ENCODE measurements around the gene EFCAB6. TPM values are rescaled to one million over a fixed set of nuclear protein-coding genes. Genes with fewer than 3 reads are reported as not detected.

Gene EFCAB6
- total RNA-seq, 2 experiments from 2014 or later, result 0.13 TPM; not detected in 1

GRCh38 chr22:43792905-43793304 is 19.2 kb downstream of the EFCAB6 start:
- ChIA-PET CTCF (ENCODE audit: unreplicated experiment) (no interaction called here), POLR2A (no interaction called here)
- no peaks in the 10 kb centered on the region for H3K9me3 ChIP-seq (ENCODE audit: low read length)
- H3K4me3 ChIP-seq (ENCODE audit: low read depth, low read length, poor library complexity, severe bottlenecking), result no peak overlapping the region
- intact Hi-C loops (cut with micrococcal nuclease; ENCODE audit: unreplicated experiment), result no loop called here
- H3K4me1 ChIP-seq (ENCODE audit: insufficient read depth, low read length, poor library complexity, severe bottlenecking), result no peaks in the 10 kb centered on the region
- H3K9me2 ChIP-seq (ENCODE audit: insufficient read depth, low read length), result no peaks in the 10 kb centered on the region
- H3K79me2 ChIP-seq (ENCODE audit: insufficient read depth, low read depth, low read length), result no peaks in the 10 kb centered on the region
- no TSS peak for BruUV-seq (replicated peaks)
- no peaks in the 10 kb centered on the region for H3K36me3 ChIP-seq (ENCODE audit: insufficient read depth, low read length)
- no peak overlapping the region for H3K4me2 ChIP-seq (ENCODE audit: low read length)
- no peak for DNase-seq (ENCODE audit: low spot score)
- no peak for TF ChIP-seq EZH2phosphoT487 (IDR thresholded peaks at IDR 0.05; ENCODE audit: borderline replicate concordance, low read depth, low read length)
- TF ChIP-seq, protein P1, sequence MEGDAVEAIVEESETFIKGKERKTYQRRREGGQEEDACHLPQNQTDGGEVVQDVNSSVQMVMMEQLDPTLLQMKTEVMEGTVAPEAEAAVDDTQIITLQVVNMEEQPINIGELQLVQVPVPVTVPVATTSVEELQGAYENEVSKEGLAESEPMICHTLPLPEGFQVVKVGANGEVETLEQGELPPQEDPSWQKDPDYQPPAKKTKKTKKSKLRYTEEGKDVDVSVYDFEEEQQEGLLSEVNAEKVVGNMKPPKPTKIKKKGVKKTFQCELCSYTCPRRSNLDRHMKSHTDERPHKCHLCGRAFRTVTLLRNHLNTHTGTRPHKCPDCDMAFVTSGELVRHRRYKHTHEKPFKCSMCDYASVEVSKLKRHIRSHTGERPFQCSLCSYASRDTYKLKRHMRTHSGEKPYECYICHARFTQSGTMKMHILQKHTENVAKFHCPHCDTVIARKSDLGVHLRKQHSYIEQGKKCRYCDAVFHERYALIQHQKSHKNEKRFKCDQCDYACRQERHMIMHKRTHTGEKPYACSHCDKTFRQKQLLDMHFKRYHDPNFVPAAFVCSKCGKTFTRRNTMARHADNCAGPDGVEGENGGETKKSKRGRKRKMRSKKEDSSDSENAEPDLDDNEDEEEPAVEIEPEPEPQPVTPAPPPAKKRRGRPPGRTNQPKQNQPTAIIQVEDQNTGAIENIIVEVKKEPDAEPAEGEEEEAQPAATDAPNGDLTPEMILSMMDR (conservative IDR thresholded peaks at IDR 0.05; ENCODE audit: low read length), result no peak
- H2AFZ ChIP-seq (ENCODE audit: low read length), result no peak overlapping the region
- H3K27ac ChIP-seq (ENCODE audit: low read depth, low read length, poor library complexity, severe bottlenecking), result no peak overlapping the region
- no peaks in the 10 kb centered on the region for H4K20me1 ChIP-seq (ENCODE audit: insufficient read depth, low read length)

DNA sequence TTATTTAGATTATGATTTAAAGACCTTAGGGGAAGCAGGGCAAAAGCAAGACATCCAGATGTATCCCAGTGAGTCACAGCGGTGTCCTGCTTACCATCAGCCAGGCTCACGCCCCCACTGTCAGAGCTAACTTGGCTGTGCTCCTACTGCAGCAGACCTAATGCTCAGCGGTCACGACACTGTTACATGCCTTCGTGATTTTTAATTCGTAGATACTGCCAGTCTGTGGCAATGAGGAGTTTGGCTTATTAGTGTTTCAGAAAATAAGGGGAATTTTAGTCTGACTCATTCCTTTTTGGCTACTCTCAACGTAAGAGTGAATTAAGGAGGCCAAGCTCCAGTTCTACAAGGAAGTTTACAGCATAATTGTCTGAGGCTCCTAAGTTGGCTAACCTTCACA is 22.7 kb downstream of the EFCAB6 start:
- H3K9me2 ChIP-seq (ENCODE audit: insufficient read depth, low read length), result no peaks in the 10 kb centered on the region
- intact Hi-C loops (cut with micrococcal nuclease; ENCODE audit: unreplicated experiment), result no loop called here
- no peak overlapping the region for H3K27ac ChIP-seq (ENCODE audit: low read depth, low read length, poor library complexity, severe bottlenecking)
- H4K20me1 ChIP-seq (ENCODE audit: insufficient read depth, low read length), result no peaks in the 10 kb centered on the region
- DNase-seq (ENCODE audit: low spot score), result no peak
- TF ChIP-seq, protein P1 (conservative IDR thresholded peaks at IDR 0.05; ENCODE audit: low read length), result no peak
- no peak for TF ChIP-seq EZH2phosphoT487 (IDR thresholded peaks at IDR 0.05; ENCODE audit: borderline replicate concordance, low read depth, low read length)
- no peak overlapping the region for H3K4me3 ChIP-seq (ENCODE audit: low read depth, low read length, poor library complexity, severe bottlenecking)
- H3K36me3 ChIP-seq (ENCODE audit: insufficient read depth, low read length), result no peaks in the 10 kb centered on the region
- H3K4me1 ChIP-seq (ENCODE audit: insufficient read depth, low read length, poor library complexity, severe bottlenecking), result no peaks in the 10 kb centered on the region
- BruUV-seq (replicated peaks), result no TSS peak
- ChIA-PET POLR2A (no interaction called here), CTCF (ENCODE audit: unreplicated experiment) (interaction anchor here (0.6 kb wide), 1 partner anchor 1540 kb away, joined by 3 read pairs; no protein-coding TSS in a partner anchor)
- H3K79me2 ChIP-seq (ENCODE audit: insufficient read depth, low read depth, low read length), result no peaks in the 10 kb centered on the region
- no peaks in the 10 kb centered on the region for H3K9me3 ChIP-seq (ENCODE audit: low read length)
- H3K4me2 ChIP-seq (ENCODE audit: low read length), result no peak overlapping the region
- H2AFZ ChIP-seq (ENCODE audit: low read length), result no peak overlapping the region

- no peaks in the 10 kb centered on the region for H3K36me3 ChIP-seq (ENCODE audit: insufficient read depth, low read length)
- H3K9me2 ChIP-seq (ENCODE audit: insufficient read depth, low read length), result no peaks in the 10 kb centered on the region
- H4K20me1 ChIP-seq (ENCODE audit: insufficient read depth, low read length), result no peaks in the 10 kb centered on the region
- ChIA-PET POLR2A (no interaction called here), CTCF (ENCODE audit: unreplicated experiment) (no interaction called here)
- H3K9me3 ChIP-seq (ENCODE audit: low read length), result no peaks in the 10 kb centered on the region
- H3K4me2 ChIP-seq (ENCODE audit: low read length), result no peak overlapping the region
- no peak overlapping the region for H3K4me3 ChIP-seq (ENCODE audit: low read depth, low read length, poor library complexity, severe bottlenecking)
- intact Hi-C loops (cut with micrococcal nuclease; ENCODE audit: unreplicated experiment), result no loop called here
- no peaks in the 10 kb centered on the region for H3K4me1 ChIP-seq (ENCODE audit: insufficient read depth, low read length, poor library complexity, severe bottlenecking)
- no peak overlapping the region for H2AFZ ChIP-seq (ENCODE audit: low read length)
- BruUV-seq (replicated peaks), result no TSS peak
- no peak overlapping the region for H3K27ac ChIP-seq (ENCODE audit: low read depth, low read length, poor library complexity, severe bottlenecking)
- no peak for DNase-seq (ENCODE audit: low spot score)
- TF ChIP-seq EZH2phosphoT487 (IDR thresholded peaks at IDR 0.05; ENCODE audit: borderline replicate concordance, low read depth, low read length), result no peak
- TF ChIP-seq, protein P1 (conservative IDR thresholded peaks at IDR 0.05; ENCODE audit: low read length), result 0 out of 2 replicates have a peak, but pooled peaks have one; percentile 23
- H3K79me2 ChIP-seq (ENCODE audit: insufficient read depth, low read depth, low read length), result no peaks in the 10 kb centered on the region
Measured at GRCh38 chr22:43783777-43784176, 28.3 kb downstream of the EFCAB6 start.
